Activated naive CD8-positive, alpha-beta T cell treated with anti-CD3 and anti-CD28 coated beads for 36 hours (primary cell): ENCODE measurements around the gene CYGB. TPM values are rescaled to one million over a fixed set of nuclear protein-coding genes. Genes with fewer than 3 reads are reported as not detected.

ENCODE experiments used
- DNase-seq: peaks from one replicate; pipeline ENCODE4 v3.0.0; 2021
- H3K27ac Mint-ChIP-seq: one replicate; pipeline ENCODE4 v1.8.0; 2022; ENCODE audit warnings: mild to moderate bottlenecking, moderate library complexity, mixed read lengths
- H3K27me3 Mint-ChIP-seq: one replicate; pipeline ENCODE4 v1.8.0; 2022; ENCODE audit warnings: mild to moderate bottlenecking, mixed read lengths
- H3K36me3 Mint-ChIP-seq: one replicate; pipeline ENCODE4 v1.8.0; 2021; ENCODE audit warnings: mild to moderate bottlenecking, mixed read lengths
- H3K4me1 Mint-ChIP-seq: one replicate; pipeline ENCODE4 v1.8.0; 2021; ENCODE audit warnings: mixed read lengths
- H3K4me3 Mint-ChIP-seq: one replicate; pipeline ENCODE4 v1.8.0; 2022; ENCODE audit warnings: mild to moderate bottlenecking, moderate library complexity, mixed read lengths
- H3K9me3 Mint-ChIP-seq: one replicate; pipeline ENCODE4 v1.8.0; 2022; ENCODE audit warnings: mixed read lengths
- total RNA-seq, 2 experiments: library from RNA; stranded (reverse); gene quantifications; one replicate each; pipeline ENCODE4 v1.2.3, GENCODE V29; 2021

Gene CYGB
- total RNA-seq, 2 experiments from 2014 or later: 0.33 to 0.62 TPM

GRCh38 chr17:76548378-76549214, 11.1 kb upstream of the CYGB start:
- Mint-ChIP-seq H3K27me3 (no peaks in the 10 kb centered on the region), H3K27ac (no peak overlapping the region), H3K4me1 (peaks cover 6% of the 10 kb centered on the region), H3K9me3 (no peaks in the 10 kb centered on the region), H3K36me3 (no peaks in the 10 kb centered on the region), H3K4me3 (no peak overlapping the region)
- no peak for DNase-seq

DNA sequence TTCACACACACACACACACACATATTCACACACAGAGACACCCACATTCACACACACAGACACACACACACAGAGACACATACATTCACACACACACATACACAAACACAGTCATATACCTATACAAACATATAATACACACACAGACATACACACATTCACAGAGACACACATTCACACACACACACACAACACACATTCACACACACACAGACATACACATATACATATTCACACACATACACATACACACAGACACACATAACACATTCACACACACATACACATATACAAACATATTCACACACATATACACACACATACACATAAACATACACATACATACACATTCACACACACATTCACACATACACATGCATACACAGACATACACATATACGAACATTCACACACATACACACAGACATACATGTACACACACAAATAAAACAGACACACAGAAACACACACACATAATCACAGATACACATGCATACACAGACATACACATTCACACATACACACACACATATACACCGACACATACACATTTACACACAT, 10.2 kb upstream of the CYGB start:
- no peak for DNase-seq
- H3K4me3 Mint-ChIP-seq: no peak overlapping the region
- no peaks in the 10 kb centered on the region for H3K9me3 Mint-ChIP-seq
- H3K27me3 Mint-ChIP-seq: no peaks in the 10 kb centered on the region
- no peak overlapping the region for H3K27ac Mint-ChIP-seq
- no peaks in the 10 kb centered on the region for H3K36me3 Mint-ChIP-seq
- peaks cover 6% of the 10 kb centered on the region for H3K4me1 Mint-ChIP-seq

GRCh38 chr17:76547183-76547641, 9.7 kb upstream of the CYGB start:
- H3K36me3 Mint-ChIP-seq: no peaks in the 10 kb centered on the region
- H3K27ac Mint-ChIP-seq: no peak overlapping the region

DNA sequence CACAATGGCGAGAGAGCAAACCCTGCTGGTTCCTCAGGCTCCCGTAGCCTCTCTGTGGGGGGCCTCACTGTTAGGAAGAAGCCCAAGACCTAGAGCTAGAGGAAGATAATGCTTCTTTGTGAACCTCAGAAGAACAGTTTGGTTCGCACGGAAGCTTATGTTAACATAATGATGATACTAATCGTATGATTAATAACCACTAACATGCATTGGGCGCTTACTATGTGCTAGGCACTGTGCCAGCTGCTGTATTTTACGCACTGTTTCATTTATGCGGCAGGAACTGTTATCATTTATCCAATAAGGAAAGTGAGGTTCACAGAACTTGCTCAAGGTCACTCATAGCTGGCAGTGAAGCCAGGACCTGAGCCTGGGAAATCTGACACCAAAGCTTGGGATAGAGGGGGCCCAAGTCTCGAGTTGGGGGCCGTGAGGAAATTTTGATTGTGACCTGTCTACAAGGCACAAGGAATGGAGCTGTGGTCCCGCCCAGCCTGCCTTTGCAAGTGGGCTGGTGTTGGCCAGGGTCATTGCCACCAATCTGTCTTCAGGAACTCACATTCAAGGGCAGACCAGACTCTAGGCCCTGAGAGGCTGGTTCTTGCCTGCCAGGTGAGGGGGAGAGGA, 9.2 kb upstream of the CYGB start:
- Mint-ChIP-seq H3K27me3 (peaks cover 3% of the 10 kb centered on the region), H3K9me3 (no peaks in the 10 kb centered on the region), H3K36me3 (no peaks in the 10 kb centered on the region), H3K4me3 (no peak overlapping the region), H3K4me1 (peaks cover 6% of the 10 kb centered on the region), H3K27ac (no peak overlapping the region)
- no peak for DNase-seq

More at GRCh38 chr17:76547183-76547641, 9.7 kb upstream of the CYGB start:
- peak; percentile 55 for DNase-seq
- peaks cover 6% of the 10 kb centered on the region for H3K4me1 Mint-ChIP-seq
- H3K4me3 Mint-ChIP-seq: no peak overlapping the region
- H3K9me3 Mint-ChIP-seq: no peaks in the 10 kb centered on the region
- H3K27me3 Mint-ChIP-seq: peaks cover 1% of the 10 kb centered on the region

DNA sequence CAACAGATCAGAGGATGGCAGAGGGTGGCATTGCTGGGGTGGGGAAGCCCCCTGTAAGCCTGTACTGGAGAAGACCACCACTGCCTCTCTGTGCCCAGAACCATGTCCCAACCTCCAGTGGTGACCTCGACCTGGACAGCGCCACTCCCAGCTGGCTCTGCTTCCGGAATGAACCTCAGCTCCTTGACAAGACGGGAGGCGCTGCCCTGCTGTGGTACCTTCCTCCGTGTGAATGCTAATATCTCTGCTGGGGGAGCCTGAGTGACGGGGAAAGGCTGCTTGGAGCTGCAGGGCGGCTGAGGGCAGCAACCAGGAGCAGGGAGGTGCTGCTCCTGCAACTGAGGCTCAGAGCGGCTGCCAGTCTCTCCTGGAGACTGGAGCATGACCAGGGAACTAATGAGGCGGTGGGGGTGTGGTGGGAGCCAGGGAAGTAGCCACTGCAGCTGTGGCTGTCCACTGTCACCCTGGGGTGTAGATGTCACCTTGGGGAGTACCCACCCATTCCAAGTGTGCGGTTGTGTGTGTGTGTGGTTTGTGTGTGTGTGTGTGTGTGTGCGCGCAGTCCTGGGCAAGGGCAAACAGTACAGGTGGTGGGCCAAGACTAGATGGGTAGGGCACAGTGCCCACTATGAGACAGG, 8.5 kb upstream of the CYGB start:
- Mint-ChIP-seq H3K9me3 (no peaks in the 10 kb centered on the region), H3K36me3 (no peaks in the 10 kb centered on the region), H3K4me1 (peaks cover 6% of the 10 kb centered on the region), H3K4me3 (no peak overlapping the region), H3K27ac (no peak overlapping the region), H3K27me3 (peaks cover 3% of the 10 kb centered on the region)
- no peak for DNase-seq

DNA sequence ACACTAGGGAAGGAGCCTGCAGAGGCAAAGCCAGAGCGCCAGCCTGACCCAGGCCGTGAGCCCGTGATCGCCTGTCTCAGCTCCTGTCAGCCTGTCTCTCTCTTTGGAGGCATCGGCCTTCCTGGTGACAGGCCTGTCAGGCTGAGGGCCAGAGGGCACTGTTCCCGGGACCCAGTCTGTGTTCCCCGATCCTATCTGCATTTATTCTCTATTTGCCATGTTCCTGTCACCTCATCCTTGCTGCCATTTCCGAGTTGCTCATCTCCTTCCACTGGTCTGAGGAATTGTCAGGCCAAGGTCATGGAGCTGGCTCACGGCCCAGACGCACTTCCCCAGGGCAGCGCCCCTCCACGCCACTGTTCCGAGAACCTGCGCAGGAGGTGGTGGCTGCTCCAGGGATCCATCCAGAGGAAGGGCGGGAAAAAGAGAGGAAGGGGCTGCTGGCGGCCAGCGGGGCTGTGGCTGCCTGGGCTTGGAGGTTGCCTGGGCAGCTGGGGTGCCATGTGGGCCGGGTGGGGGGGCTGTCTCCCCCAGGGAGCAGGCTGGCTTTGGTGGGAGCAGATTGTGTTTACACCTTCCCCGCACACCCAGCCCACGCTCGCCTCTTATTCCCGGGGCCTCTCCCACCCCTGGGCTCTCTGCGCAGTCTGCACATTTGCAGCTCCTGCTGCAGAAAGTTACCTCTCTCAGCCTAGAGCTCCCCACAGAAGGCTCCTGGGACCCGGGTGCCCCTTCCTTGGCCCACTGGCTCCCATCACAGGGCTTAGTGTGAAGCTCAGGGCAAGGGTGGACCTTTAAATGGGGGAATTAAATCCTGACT, 7.2 kb upstream of the CYGB start:
- DNase-seq: no peak
- H3K27ac Mint-ChIP-seq: no peak overlapping the region
- no peak overlapping the region for H3K4me3 Mint-ChIP-seq
- H3K9me3 Mint-ChIP-seq: no peaks in the 10 kb centered on the region
- H3K36me3 Mint-ChIP-seq: no peaks in the 10 kb centered on the region
- H3K4me1 Mint-ChIP-seq: peaks cover 3% of the 10 kb centered on the region
- peaks cover 3% of the 10 kb centered on the region for H3K27me3 Mint-ChIP-seq

- H3K9me3 Mint-ChIP-seq: no peaks in the 10 kb centered on the region
- H3K4me1 Mint-ChIP-seq: peaks cover 3% of the 10 kb centered on the region
- no peak overlapping the region for H3K27ac Mint-ChIP-seq
- H3K27me3 Mint-ChIP-seq: peaks cover 10% of the 10 kb centered on the region
- H3K36me3 Mint-ChIP-seq: no peaks in the 10 kb centered on the region
- DNase-seq: no peak
- no peak overlapping the region for H3K4me3 Mint-ChIP-seq
Observed at GRCh38 chr17:76543826-76544545, 6.5 kb upstream of the CYGB start.

GRCh38 chr17:76543482-76543825, 5.9 kb upstream of the CYGB start:
- DNase-seq: no peak
- no peaks in the 10 kb centered on the region for H3K36me3 Mint-ChIP-seq
- H3K27ac Mint-ChIP-seq: no peak overlapping the region
- H3K4me1 Mint-ChIP-seq: peaks cover 3% of the 10 kb centered on the region
- peaks cover 15% of the 10 kb centered on the region for H3K27me3 Mint-ChIP-seq
- no peaks in the 10 kb centered on the region for H3K9me3 Mint-ChIP-seq
- H3K4me3 Mint-ChIP-seq: no peak overlapping the region

GRCh38 chr17:76542984-76543383, 5.5 kb upstream of the CYGB start:
- Mint-ChIP-seq H3K9me3 (no peaks in the 10 kb centered on the region), H3K4me1 (peaks cover 3% of the 10 kb centered on the region), H3K27me3 (peaks cover 17% of the 10 kb centered on the region), H3K4me3 (no peak overlapping the region), H3K36me3 (no peaks in the 10 kb centered on the region), H3K27ac (no peak overlapping the region)
- DNase-seq: no peak

GRCh38 chr17:76542566-76542971, 5.1 kb upstream of the CYGB start:
- Mint-ChIP-seq H3K27ac (peak overlapping the region; percentile 2), H3K4me1 (peaks cover 3% of the 10 kb centered on the region), H3K27me3 (peaks cover 17% of the 10 kb centered on the region), H3K36me3 (no peaks in the 10 kb centered on the region), H3K4me3 (no peak overlapping the region), H3K9me3 (no peaks in the 10 kb centered on the region)
- DNase-seq: no peak

DNA sequence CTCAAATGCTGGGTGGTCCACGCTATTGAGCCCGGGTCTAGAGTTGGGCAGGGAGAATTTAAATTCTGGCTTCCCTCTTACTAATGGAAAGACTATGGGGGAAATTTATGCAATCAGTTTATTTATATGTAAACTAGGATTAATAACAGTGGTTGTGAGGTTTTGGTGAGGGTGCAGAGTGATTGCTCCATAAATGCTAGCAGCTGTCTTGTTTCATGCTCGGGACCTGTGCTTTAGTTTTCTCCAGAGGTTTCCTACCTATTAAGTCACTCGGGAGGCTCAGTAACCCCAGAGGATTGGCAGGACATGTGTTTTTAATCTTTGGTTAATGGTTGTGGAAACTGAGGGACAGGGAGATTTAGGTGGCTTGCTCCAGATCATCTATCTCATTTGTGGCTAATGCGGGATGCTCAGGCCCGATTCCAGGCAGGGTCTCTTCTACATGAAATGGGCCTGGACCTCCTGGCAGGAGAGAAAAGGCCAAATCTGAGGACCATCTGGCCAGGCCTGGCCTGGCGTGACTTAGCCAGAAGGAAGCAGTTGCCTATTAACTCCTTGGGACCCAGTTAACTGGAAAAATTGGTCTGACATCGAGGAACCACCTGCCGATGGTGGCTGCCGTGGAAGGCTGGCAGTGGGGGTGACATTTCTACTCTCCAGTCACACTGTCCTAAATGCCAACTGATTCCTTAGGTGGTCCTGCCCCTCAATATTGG, 4.4 kb upstream of the CYGB start:
- DNase-seq: no peak
- H3K4me1 Mint-ChIP-seq: peaks cover 3% of the 10 kb centered on the region
- H3K4me3 Mint-ChIP-seq: no peak overlapping the region
- no peak overlapping the region for H3K27ac Mint-ChIP-seq
- peaks cover 19% of the 10 kb centered on the region for H3K27me3 Mint-ChIP-seq
- no peaks in the 10 kb centered on the region for H3K9me3 Mint-ChIP-seq
- no peaks in the 10 kb centered on the region for H3K36me3 Mint-ChIP-seq

- Mint-ChIP-seq H3K27ac (no peak overlapping the region), H3K4me3 (no peak overlapping the region), H3K9me3 (no peaks in the 10 kb centered on the region), H3K36me3 (no peaks in the 10 kb centered on the region), H3K27me3 (peaks cover 21% of the 10 kb centered on the region), H3K4me1 (peaks cover 3% of the 10 kb centered on the region)
- DNase-seq: peak; percentile 46
Observed at GRCh38 chr17:76540381-76541300, 3.1 kb upstream of the CYGB start.
